ENCODE measurements around the gene ARL6IP5.

Gene ARL6IP5

DNA sequence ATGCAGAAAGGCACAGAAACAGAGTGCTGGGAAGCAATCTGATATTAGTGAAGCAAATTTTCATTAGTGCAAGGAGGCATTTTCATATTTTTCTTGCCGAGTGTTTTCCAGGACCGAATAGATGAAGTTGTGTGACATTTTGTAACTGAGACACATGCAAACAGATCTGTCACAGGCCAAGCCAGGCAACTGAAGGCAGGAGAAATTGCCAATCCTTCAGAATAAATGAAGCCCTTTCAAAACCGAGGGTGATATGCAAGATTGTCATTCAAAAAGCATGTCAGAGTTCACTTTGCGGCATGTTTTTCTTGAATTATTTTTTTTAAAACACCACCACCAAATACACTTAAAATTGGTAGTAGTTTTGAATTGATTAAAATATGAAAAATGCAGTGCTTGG is 31.4 kb downstream of the ARL6IP5 start:
- DNase-seq (ENCODE audit: extremely low read depth in 1 of 2, low read depth in 1 of 2): no peak

DNA sequence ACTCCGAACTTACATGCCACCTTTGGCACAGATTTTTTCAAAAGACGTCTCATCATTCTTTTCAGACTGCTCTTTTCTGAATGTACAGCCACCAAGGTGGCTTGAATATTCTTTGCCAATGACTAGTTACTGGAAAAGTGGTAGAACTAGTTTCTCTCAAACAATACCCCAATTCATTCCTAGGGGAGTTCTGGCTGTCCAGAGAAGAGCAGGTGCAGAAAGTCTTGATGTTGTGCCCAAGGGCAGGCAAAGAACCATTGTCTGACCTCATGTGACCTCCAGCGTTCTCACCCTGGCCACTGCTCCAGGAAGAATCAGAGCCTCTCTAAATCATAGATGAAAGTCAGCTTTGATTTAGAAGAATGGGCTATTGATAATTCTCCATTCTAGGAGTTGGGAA is 32.2 kb downstream of the ARL6IP5 start:
- DNase-seq (ENCODE audit: extremely low read depth in 1 of 2, low read depth in 1 of 2): no peak

DNA sequence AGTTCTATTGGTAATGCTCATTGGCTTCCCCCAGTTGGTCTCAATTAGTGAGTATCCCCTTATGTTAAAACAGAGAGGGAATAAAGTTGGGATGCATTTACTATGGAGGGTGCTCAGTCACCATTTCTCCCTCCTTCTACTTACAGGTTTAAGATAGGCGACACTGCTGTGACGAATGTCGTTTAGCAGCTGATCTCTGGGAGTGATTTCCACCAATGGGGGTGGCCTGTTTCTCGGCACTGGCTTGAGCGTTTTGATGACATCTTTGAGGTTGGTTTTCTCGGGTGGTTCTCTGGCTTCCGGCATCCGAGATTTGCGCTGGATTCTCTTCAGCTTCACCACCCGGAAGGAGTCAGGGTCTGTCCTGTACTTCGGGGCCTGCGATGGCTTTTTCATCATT is 33.8 kb downstream of the ARL6IP5 start:
- DNase-seq (ENCODE audit: extremely low read depth in 1 of 2, low read depth in 1 of 2): no peak

DNA sequence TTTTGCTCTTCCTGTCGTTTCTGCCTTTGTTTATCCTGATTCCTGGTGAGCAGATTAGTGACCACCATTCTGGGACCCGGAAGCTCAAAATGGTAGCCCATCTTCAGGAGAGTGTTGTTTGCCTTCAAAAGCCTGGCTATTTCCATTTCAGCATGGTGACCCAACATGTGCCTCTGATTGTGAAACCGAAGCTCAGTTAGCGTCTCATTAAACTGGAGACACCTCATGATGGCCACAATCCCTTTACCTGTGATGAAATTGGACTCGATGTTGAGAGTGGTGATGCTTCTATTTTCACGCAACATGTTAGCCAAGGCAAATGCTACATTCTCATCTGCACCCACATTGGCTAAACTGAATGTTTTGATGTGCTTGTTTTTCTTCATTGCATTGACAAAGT is 34.4 kb downstream of the ARL6IP5 start:
- DNase-seq (ENCODE audit: extremely low read depth in 1 of 2, low read depth in 1 of 2): no peak

DNA sequence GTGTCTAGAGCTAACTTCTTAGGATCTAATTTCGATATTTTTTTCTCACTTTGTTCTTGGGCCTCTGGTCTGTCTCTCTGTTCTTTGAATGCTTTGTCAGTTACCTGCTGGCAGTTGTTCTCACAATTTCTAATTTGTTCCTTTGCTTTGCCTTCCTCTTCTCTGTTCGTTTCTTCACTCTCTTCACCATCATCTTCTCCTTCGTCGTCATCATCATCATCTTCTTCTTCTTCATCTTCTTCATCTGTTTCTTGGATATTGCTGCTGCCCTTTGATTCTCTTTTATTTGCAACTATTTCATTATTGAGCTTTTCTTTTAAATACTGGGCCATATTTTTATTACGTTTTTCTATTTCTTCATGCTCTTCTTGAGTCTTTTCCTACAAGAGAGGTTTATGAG is 34.9 kb downstream of the ARL6IP5 start:
- no peak for DNase-seq (ENCODE audit: extremely low read depth in 1 of 2, low read depth in 1 of 2)

DNA sequence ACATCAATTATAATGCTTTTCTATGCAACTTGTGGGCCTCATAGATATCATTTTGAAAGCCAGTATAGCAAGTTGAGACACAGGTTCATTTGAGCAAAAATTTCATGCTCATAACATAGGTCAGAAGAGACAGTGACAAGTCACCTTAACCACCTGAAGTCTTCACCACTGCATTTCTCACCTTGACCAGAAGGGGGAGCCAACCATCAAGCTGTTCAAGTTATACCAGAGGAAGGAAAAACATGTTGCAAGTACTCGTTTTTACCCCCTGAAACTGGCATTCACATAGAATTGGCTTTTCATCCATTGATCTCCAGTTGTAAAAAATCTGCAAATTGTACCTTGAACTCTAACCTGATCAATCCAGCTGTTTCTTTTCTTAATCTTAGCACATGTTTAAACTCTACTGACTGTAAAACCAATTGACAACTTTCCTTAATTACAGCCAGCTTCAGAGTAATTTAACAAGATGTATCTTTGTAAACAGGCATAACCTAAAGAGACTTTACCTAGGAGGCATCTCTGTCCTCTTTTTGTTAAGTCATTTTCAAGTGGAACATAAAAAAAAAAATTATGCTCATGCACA is 36.2 kb downstream of the ARL6IP5 start:
- peak; percentile 46 to 59 for DNase-seq (ENCODE audit: extremely low read depth in 1 of 2, low read depth in 1 of 2)

DNA sequence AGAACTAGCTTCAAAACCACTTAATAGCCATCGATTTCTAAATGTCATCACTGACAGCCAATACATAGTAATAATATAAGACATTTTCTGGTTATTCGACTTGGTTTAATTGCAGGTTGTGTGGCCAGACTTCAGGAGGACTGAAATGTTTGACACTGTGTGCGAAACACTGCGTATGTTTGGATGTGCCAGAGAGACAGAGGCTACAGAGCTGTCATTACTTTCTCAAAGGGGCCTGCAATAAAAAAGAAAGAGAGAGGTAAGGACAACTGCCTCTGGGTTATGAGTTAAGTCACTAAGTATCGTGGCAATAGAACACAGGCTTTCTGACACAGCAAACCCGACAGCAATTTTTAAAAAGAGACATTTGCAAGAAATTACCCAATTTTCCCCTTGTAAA is 36.8 kb downstream of the ARL6IP5 start:
- DNase-seq (ENCODE audit: extremely low read depth in 1 of 2, low read depth in 1 of 2): no peak

DNA sequence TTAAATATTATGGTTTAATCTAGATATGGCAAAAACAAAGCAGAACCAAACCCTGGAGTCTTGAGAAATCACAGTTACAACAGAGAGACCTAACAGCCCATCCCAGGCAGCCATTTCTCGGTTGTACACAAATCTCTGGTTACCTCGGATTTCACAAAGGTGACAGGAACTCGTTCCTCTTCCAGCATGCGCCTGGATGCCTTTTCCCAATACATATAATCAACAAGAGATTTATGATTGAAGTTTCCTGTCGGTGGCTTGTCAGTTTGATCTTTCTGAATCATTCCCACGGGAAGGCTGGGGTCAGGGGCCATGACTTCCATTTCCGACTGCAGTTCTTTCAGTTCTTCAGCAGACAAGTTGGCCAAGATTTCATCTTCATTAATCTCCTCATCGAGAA is 37.2 kb downstream of the ARL6IP5 start:
- DNase-seq (ENCODE audit: extremely low read depth in 1 of 2, low read depth in 1 of 2): no peak

DNA sequence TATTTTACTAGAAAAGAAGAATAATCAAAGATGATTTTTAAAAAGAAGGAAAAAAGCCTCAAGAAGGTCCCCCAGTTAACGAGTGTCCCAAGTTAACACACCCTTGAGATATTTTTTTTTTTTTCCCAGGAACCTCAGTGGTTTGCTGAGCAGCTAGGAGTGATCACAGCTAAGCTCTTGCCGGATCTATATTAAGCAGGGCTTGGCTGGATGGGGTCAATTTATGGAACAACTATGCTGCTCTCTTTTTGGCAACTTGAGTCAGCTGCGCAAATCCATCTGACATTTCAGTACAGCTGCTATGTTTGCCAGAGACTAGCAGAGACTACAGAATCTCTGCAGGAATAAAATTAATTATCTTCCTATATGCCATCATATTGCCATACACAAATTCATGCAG is 37.7 kb downstream of the ARL6IP5 start, which contains the start of gene LMOD3:
Gene LMOD3, minus strand, starts transcription at position 193 of the 400 bp plus-strand sequence. CDS start 209 bp downstream, outside the sequence.
- DNase-seq (ENCODE audit: extremely low read depth in 1 of 2, low read depth in 1 of 2): no peak

DNA sequence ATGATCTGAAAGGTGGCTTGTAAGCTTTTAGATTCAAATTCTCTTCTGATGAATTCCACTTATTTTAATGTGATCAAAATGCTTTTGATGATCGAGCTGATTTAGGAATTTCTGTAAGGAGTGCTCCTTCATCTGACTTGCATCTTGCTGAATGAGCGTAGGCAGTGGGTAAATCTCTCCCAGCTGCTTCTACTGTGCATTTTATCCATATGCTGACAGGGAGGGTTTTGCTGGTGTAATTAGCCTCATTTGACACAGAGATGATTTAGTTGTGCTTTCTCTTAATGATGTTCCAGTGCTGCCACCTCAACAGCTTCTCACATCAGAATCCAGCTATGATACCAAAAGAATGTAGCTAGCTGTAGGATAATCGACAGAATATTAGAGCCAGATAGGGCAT is 41.5 kb downstream of the ARL6IP5 start:
- no peak for DNase-seq (ENCODE audit: extremely low read depth in 1 of 2, low read depth in 1 of 2)

DNA sequence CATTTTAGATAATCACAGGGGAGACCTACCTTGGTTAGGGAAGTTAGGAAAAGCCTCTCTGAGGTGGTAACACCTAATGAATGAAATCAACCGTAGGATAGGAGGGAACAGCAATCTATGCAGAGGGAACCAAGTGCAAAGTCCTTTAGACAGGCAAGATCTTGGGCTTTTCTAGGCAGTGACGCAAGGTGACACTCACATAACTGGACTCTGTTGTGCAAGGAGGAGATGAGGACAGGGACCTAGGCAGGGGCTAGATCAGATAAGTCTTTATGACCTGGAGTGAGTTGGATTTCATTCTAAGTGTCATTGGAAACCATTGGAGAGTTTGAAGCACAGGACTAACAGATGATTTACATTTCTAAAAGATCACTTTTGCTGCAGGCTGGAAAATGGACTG is 42.3 kb downstream of the ARL6IP5 start:
- DNase-seq (ENCODE audit: extremely low read depth in 1 of 2, low read depth in 1 of 2): no peak

DNA sequence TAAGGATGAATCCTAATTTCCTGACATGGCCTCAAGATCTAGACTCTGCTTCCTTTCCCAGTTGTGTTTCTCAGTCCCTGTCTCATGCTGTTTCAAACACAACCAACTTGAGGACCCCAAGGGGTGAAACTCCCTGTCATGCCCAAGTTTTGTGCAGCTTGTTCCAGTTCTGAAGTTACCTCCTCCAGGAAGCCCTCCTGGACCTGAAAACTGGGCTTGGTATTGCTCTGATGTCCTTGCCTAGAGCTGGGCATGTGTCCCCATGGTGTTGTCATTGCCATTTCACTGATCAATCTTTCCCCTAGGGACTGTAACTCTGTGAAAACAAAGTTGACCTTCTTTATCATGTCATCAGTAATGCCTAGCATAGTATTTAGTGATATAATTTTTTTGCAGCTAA is 43.8 kb downstream of the ARL6IP5 start:
- no peak for DNase-seq (ENCODE audit: extremely low read depth in 1 of 2, low read depth in 1 of 2)

DNA sequence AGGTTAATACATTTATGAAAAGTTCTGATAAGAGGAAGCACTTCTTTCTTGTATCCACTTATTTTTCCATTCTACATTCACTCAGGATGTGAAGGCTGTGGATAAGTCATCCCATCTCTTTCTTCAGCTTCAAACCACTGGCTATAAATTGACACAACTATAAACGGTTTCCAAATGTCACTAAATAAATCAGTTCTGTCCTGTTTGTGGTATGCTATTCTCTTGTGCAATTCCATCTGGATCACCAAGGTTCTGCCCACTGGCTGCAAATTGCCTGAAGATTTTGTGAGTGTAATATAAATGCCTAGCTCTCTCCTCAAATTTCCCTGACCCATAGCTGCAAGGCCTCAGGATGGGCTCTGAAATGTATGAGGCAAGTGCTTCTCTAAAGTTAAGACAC is 44.8 kb downstream of the ARL6IP5 start:
- no peak for DNase-seq (ENCODE audit: extremely low read depth in 1 of 2, low read depth in 1 of 2)

DNA sequence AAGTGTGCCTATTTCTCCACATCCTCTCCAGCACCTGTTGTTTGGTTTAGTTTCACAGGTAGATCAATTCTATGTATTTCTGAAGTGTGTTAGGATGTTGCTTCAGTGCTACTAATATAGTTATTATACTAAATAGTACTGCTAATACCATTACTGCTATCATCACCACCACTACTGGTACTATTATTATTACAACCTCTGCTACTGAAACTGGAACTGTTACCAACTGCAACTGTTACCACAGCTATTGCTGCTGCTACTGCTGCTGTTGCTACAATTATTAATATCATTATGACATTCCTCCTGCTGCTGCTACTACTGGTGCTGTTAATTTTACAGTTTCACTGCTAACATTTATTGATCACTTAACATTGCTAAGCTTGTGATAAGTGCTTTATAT is 46.0 kb downstream of the ARL6IP5 start:
- DNase-seq (ENCODE audit: extremely low read depth in 1 of 2, low read depth in 1 of 2): no peak

DNA sequence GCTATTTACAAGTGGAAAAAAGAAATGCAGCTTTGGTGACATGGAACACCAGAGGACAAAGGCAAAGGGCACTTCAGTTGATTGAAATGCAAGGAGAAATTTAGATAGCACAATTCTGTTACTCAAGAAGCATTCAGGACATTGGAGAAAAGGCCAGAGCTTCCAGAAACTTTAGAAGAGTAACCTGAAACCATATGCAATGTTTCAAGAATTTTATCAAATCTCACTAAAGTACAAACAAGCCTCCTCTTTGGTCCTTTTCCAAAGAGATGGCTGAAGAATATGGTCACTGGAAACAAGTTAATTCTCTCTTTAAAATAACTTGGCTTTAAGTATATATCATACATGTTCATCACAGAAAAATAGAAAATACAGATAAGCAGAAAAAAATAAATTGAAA is 52.3 kb downstream of the ARL6IP5 start:
- no peak for DNase-seq (ENCODE audit: extremely low read depth in 1 of 2, low read depth in 1 of 2)

DNA sequence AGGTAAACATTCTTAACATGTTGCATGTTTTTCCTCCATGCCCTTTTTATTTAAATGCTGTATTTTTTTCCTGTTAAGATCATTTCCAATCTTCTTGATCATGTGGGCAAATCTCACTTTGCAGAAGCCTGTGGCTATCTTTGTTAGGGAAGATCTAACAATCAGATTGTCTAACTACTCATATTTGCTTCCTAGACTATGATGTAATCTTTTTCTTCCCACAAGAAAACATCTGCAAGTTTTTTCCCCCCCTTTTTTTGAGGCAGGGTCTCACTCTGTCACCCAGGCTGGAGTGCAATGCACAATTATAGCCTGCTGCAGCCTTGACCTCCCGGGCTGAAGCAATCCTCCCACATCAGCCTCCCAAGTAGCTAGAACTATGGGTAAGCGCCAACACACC is 52.7 kb downstream of the ARL6IP5 start:
- no peak for DNase-seq (ENCODE audit: extremely low read depth in 1 of 2, low read depth in 1 of 2)

DNA sequence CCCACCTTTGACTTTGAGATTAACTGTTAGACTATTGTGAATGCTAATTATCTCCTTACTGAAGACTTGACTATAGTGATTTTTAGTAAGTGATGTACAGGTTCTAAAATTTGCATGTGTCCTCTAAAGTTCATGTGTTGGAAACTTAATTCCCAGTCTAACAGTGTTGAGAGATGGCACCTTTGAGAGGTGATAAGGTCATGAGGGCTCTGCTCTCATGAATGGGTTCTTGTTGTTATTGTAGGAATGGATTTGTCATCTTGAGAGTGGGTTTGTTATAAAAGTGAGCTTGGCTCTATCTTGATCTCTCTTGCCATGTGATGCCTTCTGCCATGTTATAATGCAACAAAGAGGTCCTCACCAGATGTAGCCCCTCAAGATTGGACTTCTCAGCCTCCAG is 56.6 kb downstream of the ARL6IP5 start:
- no peak for DNase-seq (ENCODE audit: extremely low read depth in 1 of 2, low read depth in 1 of 2)

DNA sequence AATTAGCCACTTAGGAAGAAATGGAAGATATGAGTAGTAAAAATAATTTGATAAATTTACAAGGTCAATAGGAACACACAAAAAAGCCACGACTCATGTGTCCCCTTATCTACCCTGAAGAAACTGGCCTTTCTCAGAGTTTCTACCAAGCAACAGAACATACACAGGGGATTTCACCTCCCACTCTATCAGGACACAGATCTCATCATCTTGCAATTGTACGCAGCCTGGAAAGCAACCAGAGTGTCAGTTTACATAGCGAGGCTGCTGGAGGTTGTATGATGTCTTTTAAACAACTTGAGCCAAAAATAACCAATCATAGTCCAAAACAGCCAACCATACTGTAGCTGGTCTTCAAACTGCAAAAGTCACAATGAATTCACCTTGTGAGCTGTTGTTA is 57.4 kb downstream of the ARL6IP5 start:
- no peak for DNase-seq (ENCODE audit: extremely low read depth in 1 of 2, low read depth in 1 of 2)

DNA sequence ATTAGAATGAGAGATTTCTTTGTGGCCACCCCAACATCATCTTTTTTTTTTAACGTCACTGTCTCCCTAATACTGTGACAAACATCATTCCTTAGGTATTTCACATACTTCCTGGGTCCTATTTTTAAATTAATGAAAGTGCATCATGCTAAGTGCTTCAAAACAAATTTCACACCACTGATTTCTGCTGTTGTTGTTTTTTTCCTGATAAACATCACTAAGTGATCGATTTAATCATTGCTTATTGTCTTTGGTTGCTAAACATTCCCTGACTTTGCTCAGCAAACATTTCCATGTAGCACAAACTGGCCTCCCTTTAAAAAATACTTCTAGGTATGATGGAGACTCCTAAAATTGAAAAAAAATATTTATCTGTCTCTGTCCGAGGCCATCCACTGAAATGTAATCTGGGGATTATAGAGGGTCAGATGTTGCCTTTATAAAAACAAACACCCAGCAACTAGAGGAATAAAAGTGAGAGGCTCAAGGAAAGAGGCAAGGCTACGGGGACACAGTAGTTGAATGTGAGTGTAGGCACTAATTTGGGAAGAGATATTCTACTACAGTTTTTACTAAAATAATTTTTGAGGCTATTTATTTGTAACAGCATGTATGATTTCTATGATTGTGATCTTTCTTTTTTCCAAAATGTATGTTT is 58.2 kb downstream of the ARL6IP5 start:
- DNase-seq (ENCODE audit: extremely low read depth in 1 of 2, low read depth in 1 of 2): no peak

DNA sequence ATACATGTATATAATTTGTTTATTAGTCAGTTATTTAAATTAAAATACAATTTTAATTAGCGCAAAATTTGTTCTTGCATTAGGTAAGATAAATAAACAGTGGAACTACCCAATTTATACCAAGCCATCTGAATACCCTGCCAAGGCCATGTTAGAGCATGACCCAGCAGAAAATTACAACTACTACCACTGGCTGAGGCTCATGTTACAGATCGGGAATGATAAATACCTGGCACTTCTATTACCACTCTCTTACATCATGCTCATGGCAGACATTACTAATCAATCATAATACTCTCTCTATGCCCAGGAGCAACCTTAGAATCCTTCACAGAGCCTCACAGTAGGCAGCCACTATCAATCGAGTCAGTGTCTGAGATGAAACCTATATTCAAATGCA is 58.9 kb downstream of the ARL6IP5 start:
- no peak for DNase-seq (ENCODE audit: extremely low read depth in 1 of 2, low read depth in 1 of 2)

DNA sequence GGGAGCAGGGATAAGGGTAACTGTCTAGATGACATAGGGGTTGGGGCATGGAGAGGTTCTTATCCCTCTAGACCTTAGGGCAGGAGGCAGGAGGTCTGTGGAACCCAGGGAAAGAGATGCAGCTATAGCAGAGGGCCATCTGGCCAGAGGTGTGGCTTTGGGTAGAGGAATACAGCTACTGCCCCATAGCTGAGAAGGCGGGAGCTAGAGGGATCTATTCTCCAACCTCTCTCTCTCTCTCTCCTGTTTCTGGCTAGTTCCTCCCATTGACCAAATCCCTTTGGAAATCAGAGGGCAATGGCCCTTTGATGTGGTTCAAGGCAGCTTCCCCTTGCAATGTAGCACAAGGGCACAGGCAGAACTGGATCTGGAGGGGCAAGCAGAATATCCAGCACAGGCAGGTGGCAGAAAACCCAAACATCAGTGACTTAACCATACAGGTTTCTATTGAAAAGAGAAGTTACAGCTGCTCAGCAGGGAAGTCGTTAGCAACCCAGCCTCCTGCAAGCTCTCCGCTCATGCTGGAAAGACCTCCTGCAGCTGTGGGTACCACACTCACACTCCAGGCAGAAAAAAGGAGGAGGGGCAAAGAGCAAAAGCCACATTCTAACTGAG is 60.0 kb downstream of the ARL6IP5 start:
- DNase-seq (ENCODE audit: extremely low read depth in 1 of 2, low read depth in 1 of 2): no peak

DNA sequence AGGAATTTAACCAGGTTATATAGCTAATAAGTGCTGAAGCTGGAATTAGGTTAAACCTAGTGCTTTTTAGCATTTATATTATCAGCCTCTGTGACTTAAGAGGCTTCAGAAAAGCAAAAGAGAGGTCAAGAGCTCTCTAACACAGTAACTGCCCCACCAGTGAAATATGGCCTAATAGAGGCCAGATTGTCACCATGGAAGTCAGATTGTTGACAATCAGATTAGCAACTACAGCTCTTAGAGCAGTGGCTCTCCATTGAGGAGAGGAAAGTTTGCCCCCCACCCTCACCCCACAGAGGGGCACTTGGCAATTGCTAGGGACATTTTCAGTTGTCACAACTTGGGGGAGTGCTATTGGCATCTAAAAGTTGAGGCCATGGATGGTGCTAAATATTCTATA is 61.0 kb downstream of the ARL6IP5 start:
- DNase-seq (ENCODE audit: extremely low read depth in 1 of 2, low read depth in 1 of 2): no peak

DNA sequence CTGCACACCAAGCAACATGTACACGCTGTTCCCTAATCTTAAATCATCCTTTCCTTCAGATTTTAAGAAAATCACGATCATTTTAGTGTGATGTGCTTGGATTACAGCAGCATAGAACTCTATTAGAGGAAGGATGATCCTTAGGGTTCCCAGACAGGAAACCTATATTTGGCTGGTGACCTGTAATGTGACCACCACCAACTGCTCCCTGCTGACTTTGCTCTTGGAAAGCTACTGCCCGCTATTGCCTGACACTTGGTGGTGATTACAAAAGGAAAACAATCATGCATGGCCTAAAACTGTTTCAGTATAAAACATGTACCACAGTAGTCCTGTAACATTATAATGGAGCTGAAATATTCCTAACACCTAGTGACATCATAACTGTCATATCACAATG is 64.8 kb downstream of the ARL6IP5 start:
- DNase-seq (ENCODE audit: extremely low read depth in 1 of 2, low read depth in 1 of 2): no peak
